SK-N-SH treated with all-trans-retinoic acid at 6 μM for 48 hours (cell line): ENCODE data around the gene BRCA2.
"Not testable (repeated sequence)": the region's sequence is repeated elsewhere in the genome, so short reads cannot be mapped to it uniquely, and the experiment has no call there.

Experiments used
- ARNTL ChIP-seq: fragments of 450-650 bp; formaldehyde crosslinking; IDR thresholded peaks from 2 replicates; pipeline ENCODE4 v1.5.0; 2020; ENCODE audit warnings: low read depth, mild to moderate bottlenecking, moderate library complexity, borderline replicate concordance
- ZFP3 ChIP-seq: fragments of 250-450 bp; sonication (Bioruptor Pico); IDR thresholded peaks from 2 replicates; pipeline ENCODE4 v1.5.0; 2020; ENCODE audit warnings: mild to moderate bottlenecking, moderate library complexity
- ZNF565 ChIP-seq: fragments of 450-650 bp; formaldehyde crosslinking; conservative IDR thresholded peaks from 2 replicates; pipeline ENCODE4 v1.5.0; 2020; ENCODE audit warnings: low read depth, mild to moderate bottlenecking, moderate library complexity
- TF ChIP-seq, protein P1 (sequence below): fragments of 250-450 bp; sonication (Bioruptor Pico); IDR thresholded peaks from 2 replicates; pipeline ENCODE4 v1.8.0; 2021; ENCODE audit warnings: low read depth, mild to moderate bottlenecking, moderate library complexity, borderline replicate concordance

DNA sequence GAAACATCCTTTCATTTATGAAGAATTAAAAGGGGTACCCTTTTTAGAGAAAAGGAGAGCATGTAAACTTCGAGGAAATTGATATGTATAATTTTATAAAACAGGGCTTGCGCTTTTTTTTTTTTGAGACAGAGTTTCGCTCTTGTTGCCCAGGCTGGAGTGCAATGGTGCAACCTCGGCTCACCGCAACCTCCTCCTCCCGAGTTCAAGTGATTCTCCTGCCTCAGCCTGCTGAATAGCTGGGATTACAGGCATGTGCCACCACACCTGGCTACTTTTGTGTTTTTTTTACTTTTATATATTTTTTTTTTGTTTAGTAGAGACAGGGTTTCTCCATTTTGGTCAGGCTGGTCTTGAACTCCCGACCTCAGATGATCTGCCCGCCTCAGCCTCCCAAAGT lies 40.6 kb downstream of the BRCA2 start:
- TF ChIP-seq ZNF565, ARNTL, ZFP3 (CRISPR knock-in tag): not testable (repeated sequence)
- TF ChIP-seq, protein P1, sequence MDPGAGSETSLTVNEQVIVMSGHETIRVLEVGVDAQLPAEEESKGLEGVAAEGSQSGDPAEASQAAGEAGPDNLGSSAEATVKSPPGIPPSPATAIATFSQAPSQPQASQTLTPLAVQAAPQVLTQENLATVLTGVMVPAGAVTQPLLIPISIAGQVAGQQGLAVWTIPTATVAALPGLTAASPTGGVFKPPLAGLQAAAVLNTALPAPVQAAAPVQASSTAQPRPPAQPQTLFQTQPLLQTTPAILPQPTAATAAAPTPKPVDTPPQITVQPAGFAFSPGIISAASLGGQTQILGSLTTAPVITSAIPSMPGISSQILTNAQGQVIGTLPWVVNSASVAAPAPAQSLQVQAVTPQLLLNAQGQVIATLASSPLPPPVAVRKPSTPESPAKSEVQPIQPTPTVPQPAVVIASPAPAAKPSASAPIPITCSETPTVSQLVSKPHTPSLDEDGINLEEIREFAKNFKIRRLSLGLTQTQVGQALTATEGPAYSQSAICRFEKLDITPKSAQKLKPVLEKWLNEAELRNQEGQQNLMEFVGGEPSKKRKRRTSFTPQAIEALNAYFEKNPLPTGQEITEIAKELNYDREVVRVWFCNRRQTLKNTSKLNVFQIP = not testable (repeated sequence)
